Measurements from ENCODE around the gene JPT1. TPM values are rescaled to one million over a fixed set of nuclear protein-coding genes. Genes with fewer than 3 reads are reported as not detected.
"Not testable (repeated sequence)": the region's sequence is repeated elsewhere in the genome, so short reads cannot be mapped to it uniquely, and the experiment has no call there.

JPT1 gene
- total RNA-seq (2014; rRNA removed; shearing (Covaris generic)): 148 and 158 TPM in 2 replicates
- 197 and 212 TPM in 2 replicates for polyA plus RNA-seq (2015; cell fraction: cytosol; rRNA removed)
- polyA plus RNA-seq (2015; cell fraction: nucleus; rRNA removed): 43.7 and 45.5 TPM in 2 replicates

- DNase-seq (ENCODE audit: low read depth, low spot score): peak; percentile 100
- in situ Hi-C loops (cut with HindIII; ENCODE audit: low pct_unique_long_range_greater_than_20kb, low sequenced_read_pairs): no loop called here
Observed at GRCh38 chr17:75154195-75155106, at the start of gene JPT1. Gene JPT1 (minus strand): TSS chr17:75154512. CDS start chr17:75154397, 115 bp downstream.

- in situ Hi-C loops (cut with HindIII; ENCODE audit: low pct_unique_long_range_greater_than_20kb, low sequenced_read_pairs): no loop called here
- DNase-seq (ENCODE audit: low read depth, low spot score): no peak
Observed at GRCh38 chr17:75199886-75200618, 45.7 kb upstream of the JPT1 start.

- in situ Hi-C loops (cut with HindIII; ENCODE audit: low pct_unique_long_range_greater_than_20kb, low sequenced_read_pairs): no loop called here
- no peak for DNase-seq (ENCODE audit: low read depth, low spot score)
Observed at GRCh38 chr17:75194879-75195278, 40.6 kb upstream of the JPT1 start.

- in situ Hi-C loops (cut with HindIII; ENCODE audit: low pct_unique_long_range_greater_than_20kb, low sequenced_read_pairs): no loop called here
- peak; percentile 48 for DNase-seq (ENCODE audit: low read depth, low spot score)
Observed at GRCh38 chr17:75191584-75191983, 37.3 kb upstream of the JPT1 start.

- in situ Hi-C loops (cut with HindIII; ENCODE audit: low pct_unique_long_range_greater_than_20kb, low sequenced_read_pairs): no loop called here
- DNase-seq (ENCODE audit: low read depth, low spot score): no peak
Observed at GRCh38 chr17:75188614-75189013, 34.3 kb upstream of the JPT1 start.

- DNase-seq (ENCODE audit: low read depth, low spot score): no peak
- in situ Hi-C loops (cut with HindIII; ENCODE audit: low pct_unique_long_range_greater_than_20kb, low sequenced_read_pairs): no loop called here
Observed at GRCh38 chr17:75183999-75184884, 29.9 kb upstream of the JPT1 start.

GRCh38 chr17:75182569-75183436, 28.5 kb upstream of the JPT1 start, which contains the start of gene SUMO2:
Gene SUMO2 (minus strand): TSS chr17:75182959. CDS start chr17:75182834, 125 bp downstream.
- DNase-seq (ENCODE audit: low read depth, low spot score): peak; percentile 96
- in situ Hi-C loops (cut with HindIII; ENCODE audit: low pct_unique_long_range_greater_than_20kb, low sequenced_read_pairs): no loop called here

GRCh38 chr17:75182319-75182568, 27.9 kb upstream of the JPT1 start:
- DNase-seq (ENCODE audit: low read depth, low spot score): no peak

GRCh38 chr17:75181608-75182318, 27.5 kb upstream of the JPT1 start:
- in situ Hi-C loops (cut with HindIII; ENCODE audit: low pct_unique_long_range_greater_than_20kb, low sequenced_read_pairs): no loop called here
- DNase-seq (ENCODE audit: low read depth, low spot score): peak; percentile 41

More at GRCh38 chr17:75182319-75182568, 27.9 kb upstream of the JPT1 start:
- in situ Hi-C loops (cut with HindIII; ENCODE audit: low pct_unique_long_range_greater_than_20kb, low sequenced_read_pairs): no loop called here

- in situ Hi-C loops (cut with HindIII; ENCODE audit: low pct_unique_long_range_greater_than_20kb, low sequenced_read_pairs): no loop called here
- no peak for DNase-seq (ENCODE audit: low read depth, low spot score)
Observed at GRCh38 chr17:75181110-75181509, 26.8 kb upstream of the JPT1 start.

GRCh38 chr17:75178453-75178852, 24.1 kb upstream of the JPT1 start:
- in situ Hi-C loops (cut with HindIII; ENCODE audit: low pct_unique_long_range_greater_than_20kb, low sequenced_read_pairs): no loop called here
- no peak for DNase-seq (ENCODE audit: low read depth, low spot score)

GRCh38 chr17:75176625-75177024, 22.3 kb upstream of the JPT1 start:
- in situ Hi-C loops (cut with HindIII; ENCODE audit: low pct_unique_long_range_greater_than_20kb, low sequenced_read_pairs): no loop called here

GRCh38 chr17:75174996-75175395, 20.7 kb upstream of the JPT1 start:
- no peak for DNase-seq (ENCODE audit: low read depth, low spot score)
- in situ Hi-C loops (cut with HindIII; ENCODE audit: low pct_unique_long_range_greater_than_20kb, low sequenced_read_pairs): no loop called here

More at GRCh38 chr17:75176625-75177024, 22.3 kb upstream of the JPT1 start:
- no peak for DNase-seq (ENCODE audit: low read depth, low spot score)

- DNase-seq (ENCODE audit: low read depth, low spot score): no peak
- in situ Hi-C loops (cut with HindIII; ENCODE audit: low pct_unique_long_range_greater_than_20kb, low sequenced_read_pairs): no loop called here
Observed at GRCh38 chr17:75173526-75173925, 19.2 kb upstream of the JPT1 start.

GRCh38 chr17:75168998-75169397, 14.7 kb upstream of the JPT1 start:
- in situ Hi-C loops (cut with HindIII; ENCODE audit: low pct_unique_long_range_greater_than_20kb, low sequenced_read_pairs): no loop called here
- DNase-seq (ENCODE audit: low read depth, low spot score): no peak

GRCh38 chr17:75164606-75165005, 10.3 kb upstream of the JPT1 start:
- DNase-seq (ENCODE audit: low read depth, low spot score); in situ Hi-C loops (cut with HindIII; ENCODE audit: low pct_unique_long_range_greater_than_20kb, low sequenced_read_pairs): not testable (repeated sequence)

Measured in SK-MEL-5 (cell line).